A673 (cell line): ENCODE measurements around the gene GRIK3. TPM values are rescaled to one million over a fixed set of nuclear protein-coding genes. Genes with fewer than 3 reads are reported as not detected.

Experiments used
- BruUV-seq: library from RNA; stranded (reverse); fragments of 400-500 nt; replicated peaks from 2 replicates; lab custom pipeline; 2021; lab: Mats Ljungman, UMichigan
- CTCF ChIA-PET: fragments of 300-600 bp; sonication (Branson Sonifier 250); formaldehyde crosslinking; loops from one replicate; lab custom pipeline; 2022; ENCODE audit warnings: antibody characterized with exemption; lab: Charles Lee
- POLR2A ChIA-PET: fragments of 300-600 bp; sonication (Branson Sonifier 250); formaldehyde crosslinking; loops from one replicate; lab custom pipeline; 2022; ENCODE audit warnings: antibody characterized with exemption; ENCODE audit not compliant: low non-redundant PET; lab: Charles Lee
- DNase-seq: peaks from one replicate; pipeline ENCODE4 v3.0.0-alpha.2; 2015; ENCODE audit warnings: low spot score
- H3K27ac ChIP-seq: fragments of 200-600 bp; sonication (generic); 2 replicates; pipeline ENCODE4 v1.5.1; 2016; ENCODE audit warnings: mixed run types, low read depth, mild to moderate bottlenecking, mixed read lengths, antibody characterized with exemption, low read length; ENCODE audit not compliant: poor library complexity, severe bottlenecking
- H3K27me3 ChIP-seq: fragments of 200-600 bp; sonication (generic); replicated peaks from 2 replicates; pipeline ENCODE4 v1.6.1; 2017; ENCODE audit warnings: mixed run types, low read depth, mild to moderate bottlenecking, mixed read lengths, antibody characterized with exemption, low read length; ENCODE audit not compliant: insufficient read depth, poor library complexity
- H3K36me3 ChIP-seq: fragments of 200-600 bp; sonication (generic); 2 replicates; pipeline ENCODE4 v1.6.1; 2016; ENCODE audit warnings: mixed run types, mild to moderate bottlenecking, mixed read lengths, antibody characterized with exemption, low read length; ENCODE audit not compliant: insufficient read depth, poor library complexity, severe bottlenecking
- H3K4me1 ChIP-seq: fragments of 200-600 bp; sonication (generic); 2 replicates; pipeline ENCODE4 v1.6.1; 2017; ENCODE audit warnings: mixed run types, mild to moderate bottlenecking, mixed read lengths, antibody characterized with exemption, low read length; ENCODE audit not compliant: insufficient read depth, poor library complexity, severe bottlenecking
- H3K4me3 ChIP-seq: fragments of 200-600 bp; sonication (generic); 2 replicates; pipeline ENCODE4 v1.5.1; 2016; ENCODE audit warnings: low read depth, mixed run types, mild to moderate bottlenecking, mixed read lengths, low read length; ENCODE audit not compliant: poor library complexity, severe bottlenecking
- H3K9me3 ChIP-seq: fragments of 200-600 bp; sonication (generic); 2 replicates; pipeline ENCODE4 v1.6.1; 2016; ENCODE audit warnings: mixed run types, low read depth, mild to moderate bottlenecking, mixed read lengths, antibody characterized with exemption, low read length; ENCODE audit not compliant: poor library complexity, severe bottlenecking
- CTCF ChIP-seq: fragments of 300-800, 200-600 bp; sonication (generic); conservative IDR thresholded peaks from 2 replicates; pipeline ENCODE4 v1.5.1; 2017; ENCODE audit warnings: low read depth, mild to moderate bottlenecking, antibody characterized with exemption, low read length, moderate library complexity, mixed read lengths
- EZH2 ChIP-seq: fragments of 200-600 bp; sonication (generic); IDR thresholded peaks from 2 replicates; pipeline ENCODE4 v1.6.1; 2017; ENCODE audit warnings: borderline replicate concordance, low read depth, mild to moderate bottlenecking, mixed read lengths, antibody characterized with exemption, low read length; ENCODE audit not compliant: poor library complexity, severe bottlenecking
- intact Hi-C: fragments of 100-400 bp; cut with micrococcal nuclease; formaldehyde crosslinking; loops from one replicate; pipeline ENCODE4 v1.10.0; 2022; ENCODE audit not compliant: unreplicated experiment
- total RNA-seq: library from RNA; stranded (reverse); gene quantifications from 2 replicates; pipeline ENCODE4 v1.2.3, GENCODE V29; 2021

Gene GRIK3
- total RNA-seq, 1 experiment from 2014 or later: 0.17 TPM

DNA sequence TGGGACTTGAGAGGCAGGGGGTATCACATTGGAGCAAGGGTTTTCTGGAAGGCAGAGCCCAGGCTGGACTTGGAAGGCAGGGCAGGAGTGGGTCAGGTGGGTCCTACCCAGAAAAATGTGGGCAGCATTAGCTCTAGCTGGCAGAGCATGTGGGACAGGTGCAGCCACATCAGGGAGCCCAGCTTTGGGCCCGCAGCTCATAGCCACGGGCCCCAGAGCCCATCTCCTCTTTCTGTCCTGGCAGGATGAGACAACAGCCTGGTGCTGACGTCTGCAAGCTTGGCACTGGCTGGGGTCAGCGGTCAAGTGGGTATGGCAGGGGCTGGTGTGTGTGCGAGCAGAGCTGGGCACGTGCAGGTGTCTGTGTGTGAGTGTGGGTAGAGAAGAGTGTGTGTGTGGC lies 154.7 kb downstream of the GRIK3 start:
- H3K36me3 ChIP-seq: no peaks in the 10 kb centered on the region
- no TSS peak for BruUV-seq
- TF ChIP-seq CTCF (no peak), EZH2 (no peak)

GRCh38 chr1:36876990-36877389 lies 157.3 kb downstream of the GRIK3 start:
- H3K27me3 ChIP-seq: no peaks in the 10 kb centered on the region
- H3K4me1 ChIP-seq: no peaks in the 10 kb centered on the region
- H3K36me3 ChIP-seq: no peaks in the 10 kb centered on the region
- H3K4me3 ChIP-seq: no peak overlapping the region
- H3K27ac ChIP-seq: no peak overlapping the region
- intact Hi-C loops: no loop called here
- TF ChIP-seq EZH2 (no peak), CTCF (no peak)
- no peak for DNase-seq
- ChIA-PET POLR2A (no interaction called here), CTCF (no interaction called here)
- BruUV-seq: no TSS peak
- no peaks in the 10 kb centered on the region for H3K9me3 ChIP-seq

More for the DNA sequence above, 154.7 kb downstream of the GRIK3 start:
- H3K27me3 ChIP-seq: no peaks in the 10 kb centered on the region
- H3K27ac ChIP-seq: no peak overlapping the region
- intact Hi-C loops: no loop called here
- DNase-seq: no peak
- ChIA-PET POLR2A (no interaction called here), CTCF (no interaction called here)
- H3K9me3 ChIP-seq: no peaks in the 10 kb centered on the region
- H3K4me1 ChIP-seq: no peaks in the 10 kb centered on the region
- H3K4me3 ChIP-seq: no peak overlapping the region

DNA sequence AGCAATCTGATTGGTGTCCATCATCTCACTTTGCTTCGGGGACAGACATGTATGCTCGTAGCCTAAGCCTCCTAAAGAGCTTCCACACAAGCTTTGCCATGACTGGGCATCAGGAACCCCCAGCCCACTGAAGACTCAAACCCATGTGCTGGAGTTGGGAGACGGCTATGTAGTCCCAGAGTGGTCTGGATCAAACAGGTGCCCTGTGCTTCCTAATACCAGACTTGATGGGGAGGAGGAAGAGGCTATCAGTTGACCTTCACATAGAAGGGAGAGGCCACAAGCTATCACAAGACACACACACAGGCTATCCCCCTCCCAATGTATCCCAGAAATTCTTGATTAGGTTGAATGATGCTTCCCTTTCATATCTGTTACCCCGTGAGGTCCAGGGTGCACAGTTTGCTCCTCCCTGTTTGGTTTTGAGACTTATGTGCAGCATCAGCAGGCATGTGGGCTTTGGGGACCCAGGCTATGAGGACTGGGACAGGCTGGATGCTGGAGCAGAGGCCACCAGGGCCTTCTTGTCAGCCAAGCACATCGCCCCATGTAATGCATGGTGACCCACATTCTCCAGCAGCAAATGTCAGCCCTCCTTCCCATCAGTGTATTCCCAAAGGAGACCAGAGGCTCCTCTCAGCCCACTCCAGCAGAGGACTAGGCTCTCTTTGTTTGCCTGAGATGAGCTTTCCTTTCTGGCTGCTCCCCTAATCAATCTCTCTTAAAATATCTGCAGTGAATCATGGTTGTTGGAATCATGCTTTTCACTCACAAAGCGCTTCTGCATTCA lies 159.8 kb downstream of the GRIK3 start:
- ChIA-PET POLR2A (no interaction called here), CTCF (no interaction called here)
- H3K27me3 ChIP-seq: no peaks in the 10 kb centered on the region
- no peak overlapping the region for H3K4me3 ChIP-seq
- no TSS peak for BruUV-seq
- no peak overlapping the region for H3K27ac ChIP-seq
- intact Hi-C loops: no loop called here
- no peak for DNase-seq
- TF ChIP-seq CTCF (no peak), EZH2 (no peak)
- no peaks in the 10 kb centered on the region for H3K36me3 ChIP-seq
- no peaks in the 10 kb centered on the region for H3K4me1 ChIP-seq
- no peaks in the 10 kb centered on the region for H3K9me3 ChIP-seq
